Hematopoietic multipotent progenitor cell (in vitro differentiated cells): Measurements from ENCODE around the gene THSD8. TPM values are rescaled to one million over a fixed set of nuclear protein-coding genes. Genes with fewer than 3 reads are reported as not detected.

Experiments used
- DNase-seq, 3 donors: peaks; one replicate each; pipeline ENCODE4 v3.0.0-alpha.2; 2011 to 2015; ENCODE audit warnings: low read depth in 2 of 3, low spot score in 2 of 3
- total RNA-seq: library from RNA; depleted of rRNA; stranded (reverse); fragments of >200 nt; gene quantifications from one replicate; pipeline ENCODE4 v1.2.3, GENCODE V29; 2012

THSD8 gene
- total RNA-seq = not detected

DNA sequence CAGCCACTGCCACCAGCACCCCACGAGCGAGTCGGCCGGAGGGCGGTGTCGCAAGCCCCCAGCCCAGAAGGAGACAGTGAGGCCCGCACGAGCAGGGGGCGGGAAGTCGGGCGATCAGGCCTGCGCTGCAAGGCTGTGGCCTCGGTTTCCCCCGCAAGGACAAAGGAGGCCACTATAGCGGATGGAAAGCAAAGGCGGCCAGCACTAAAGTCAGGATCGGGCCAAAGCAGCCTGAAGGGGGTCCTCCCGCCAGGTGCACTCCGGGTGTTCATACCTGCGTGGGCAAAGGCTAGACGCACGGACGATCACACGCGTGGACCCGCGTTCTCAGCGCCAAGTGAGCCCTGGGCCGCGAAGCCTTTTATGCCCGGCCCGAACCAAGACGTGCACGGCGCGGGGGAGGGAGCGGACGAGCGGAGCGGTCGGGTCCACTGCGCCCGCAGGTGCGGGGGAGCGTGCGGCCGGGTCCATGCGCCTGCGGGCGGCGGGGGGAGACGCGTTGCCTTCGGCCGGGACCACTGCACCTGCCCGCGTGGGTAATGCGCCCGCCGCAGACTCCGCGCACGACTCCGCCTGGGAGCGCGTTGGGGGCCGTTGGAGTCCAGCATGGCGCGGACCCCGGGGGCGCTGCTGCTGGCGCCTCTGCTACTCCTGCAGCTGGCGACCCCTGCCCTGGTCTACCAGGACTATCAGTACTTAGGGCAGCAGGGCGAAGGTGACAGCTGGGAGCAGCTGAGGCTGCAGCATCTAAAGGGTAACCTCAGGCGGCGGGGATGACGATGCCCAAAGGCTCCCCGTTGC, at the start of gene THSD8, which contains the start of gene PRDX2:
TSS of gene THSD8 (plus strand) at position 604 of the 801 bp plus-strand sequence. CDS start at position 607, 3 bp downstream.
TSS of gene PRDX2 (minus strand) at position 335 of the 801 bp plus-strand sequence. CDS start 539 bp downstream, outside the sequence.
- peak in 2 of 3 donors; percentile 77 to 80 for DNase-seq

DNA sequence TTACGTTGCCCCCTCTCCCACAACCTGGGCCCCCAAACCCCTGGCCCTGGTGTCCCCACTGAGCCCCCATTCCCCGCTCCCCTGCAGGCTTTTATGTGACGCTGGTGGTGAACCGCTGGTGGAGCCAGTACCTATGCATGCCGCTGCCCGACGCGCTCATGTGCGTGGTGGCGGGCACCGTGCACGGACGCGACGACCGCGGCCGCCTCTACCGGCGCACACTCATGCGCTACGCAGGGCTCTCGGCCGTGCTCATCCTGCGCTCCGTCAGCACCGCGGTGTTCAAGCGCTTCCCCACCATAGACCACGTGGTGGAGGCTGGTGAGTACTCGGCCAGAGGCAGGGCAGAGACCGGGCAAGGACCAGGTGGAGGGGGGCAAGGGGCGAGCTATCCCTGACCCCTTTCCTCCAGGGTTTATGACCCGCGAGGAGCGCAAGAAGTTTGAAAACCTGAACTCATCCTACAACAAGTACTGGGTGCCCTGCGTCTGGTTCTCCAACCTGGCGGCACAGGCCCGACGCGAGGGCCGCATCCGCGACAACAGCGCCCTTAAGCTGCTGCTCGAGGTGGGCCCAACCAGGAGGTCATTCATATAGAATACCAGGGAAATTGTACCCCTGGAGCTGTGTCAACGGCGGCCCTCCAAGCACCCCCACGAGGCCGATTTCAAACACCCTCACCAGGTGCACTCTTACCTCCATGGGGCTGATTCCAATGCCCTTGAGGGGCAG, 47.2 kb upstream of the THSD8 start:
- no peak for DNase-seq

DNA sequence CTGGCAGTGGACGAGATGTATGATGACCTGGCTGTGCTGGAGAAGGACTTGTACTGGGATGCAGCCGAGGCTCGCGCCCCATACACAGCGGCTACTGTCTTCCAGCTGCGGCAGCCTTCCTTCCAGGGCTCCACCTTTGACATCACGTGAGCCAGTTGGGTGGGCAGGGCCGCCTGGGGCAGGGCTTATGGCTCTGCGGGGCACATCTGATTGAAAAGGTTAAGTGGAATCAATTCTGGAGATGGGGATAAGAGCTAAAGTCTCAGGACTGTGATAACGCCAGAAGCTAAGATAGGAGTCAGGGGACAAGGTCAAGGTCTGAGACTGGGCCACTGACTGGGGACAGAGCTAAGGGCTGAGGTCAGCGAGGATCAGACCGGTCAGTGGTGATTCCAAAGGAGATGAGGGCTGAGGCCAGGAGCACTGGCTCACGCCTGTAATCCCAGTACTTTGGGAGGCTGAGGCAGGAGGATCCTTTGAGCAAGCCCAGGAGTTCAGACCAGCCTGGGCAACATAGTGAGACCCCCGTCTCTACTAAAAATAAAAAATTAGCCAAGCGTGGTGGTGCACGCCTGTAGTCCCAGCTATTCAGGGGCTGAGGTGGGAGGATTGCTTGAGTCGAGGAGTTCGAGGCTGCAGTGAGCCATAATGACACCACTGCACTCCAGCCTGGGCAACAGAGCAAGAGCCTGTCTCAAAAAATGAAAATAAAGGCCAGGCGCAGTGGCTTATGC, 45.6 kb upstream of the THSD8 start:
- no peak for DNase-seq

DNA sequence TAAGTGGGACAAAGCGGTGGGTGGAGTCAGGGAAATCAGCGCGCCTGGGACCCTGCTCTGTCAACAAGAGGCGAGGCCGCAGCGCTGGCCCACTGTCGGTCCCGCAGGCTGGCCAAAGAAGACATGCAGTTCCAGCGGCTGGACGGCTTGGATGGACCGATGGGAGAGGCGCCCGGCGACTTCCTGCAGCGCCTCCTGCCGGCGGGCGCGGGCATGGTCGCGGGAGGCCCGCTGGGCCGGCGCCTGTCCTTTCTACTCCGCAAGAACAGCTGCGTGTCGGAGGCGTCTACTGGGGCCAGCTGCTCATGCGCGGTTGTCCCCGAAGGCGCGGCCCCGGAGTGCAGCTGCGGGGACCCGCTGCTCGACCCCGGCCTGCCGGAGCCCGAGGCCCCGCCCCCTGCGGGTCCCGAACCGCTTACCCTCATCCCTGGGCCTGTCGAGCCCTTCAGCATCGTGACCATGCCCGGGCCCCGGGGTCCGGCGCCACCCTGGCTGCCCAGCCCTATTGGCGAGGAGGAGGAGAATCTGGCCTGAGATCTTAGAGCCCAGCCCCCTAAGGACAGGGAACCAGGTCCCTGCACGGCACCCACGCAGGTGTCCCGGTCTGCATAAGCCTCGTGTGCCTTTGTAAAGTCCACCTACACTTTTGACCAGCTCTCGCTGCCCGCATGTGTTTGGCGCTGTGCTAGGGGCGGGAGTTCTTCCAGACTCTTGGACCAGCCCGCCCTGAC, 44.2 kb upstream of the THSD8 start:
- peak in 2 of 3 donors; percentile 75 to 82 for DNase-seq

DNA sequence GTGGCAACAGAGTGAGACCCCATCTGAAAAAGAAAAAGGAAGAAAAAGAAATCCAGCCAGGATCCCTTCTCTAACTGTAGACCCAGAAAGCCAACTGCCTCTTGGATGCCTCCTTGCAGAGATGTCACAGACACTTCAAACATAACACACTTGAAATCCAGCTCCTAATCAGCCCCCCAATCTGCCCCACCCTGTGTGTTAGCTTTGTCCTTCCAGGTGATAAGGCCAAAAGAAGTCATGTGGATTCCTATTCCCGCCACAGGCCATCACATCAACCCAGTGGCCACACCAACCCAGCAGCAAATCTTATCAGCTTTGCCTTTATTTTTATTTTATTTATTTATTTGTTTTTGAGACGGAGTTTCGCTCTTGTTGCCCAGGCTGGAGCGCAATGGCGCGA, 42.2 kb upstream of the THSD8 start:
- DNase-seq = no peak

DNA sequence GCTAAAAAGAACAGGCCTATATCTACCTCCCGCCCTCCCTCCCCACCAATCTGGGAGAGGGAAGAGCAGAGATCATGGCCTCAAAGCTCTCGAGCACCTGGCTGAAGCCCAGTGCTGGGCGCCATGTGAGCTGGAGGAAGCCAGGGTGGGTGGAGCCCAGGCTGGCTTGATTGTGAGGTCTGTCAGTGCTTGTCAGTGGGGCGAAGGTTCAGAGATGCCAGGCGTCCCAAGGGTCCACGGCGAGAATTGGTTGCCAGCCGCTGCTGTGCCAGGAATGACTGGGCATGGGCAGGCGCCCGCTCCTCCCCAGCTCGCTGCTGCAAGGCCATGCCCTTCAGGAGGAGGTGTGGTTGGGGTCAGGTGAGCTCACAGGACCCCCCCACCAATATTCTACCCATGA, 38.8 kb upstream of the THSD8 start:
- no peak for DNase-seq

DNA sequence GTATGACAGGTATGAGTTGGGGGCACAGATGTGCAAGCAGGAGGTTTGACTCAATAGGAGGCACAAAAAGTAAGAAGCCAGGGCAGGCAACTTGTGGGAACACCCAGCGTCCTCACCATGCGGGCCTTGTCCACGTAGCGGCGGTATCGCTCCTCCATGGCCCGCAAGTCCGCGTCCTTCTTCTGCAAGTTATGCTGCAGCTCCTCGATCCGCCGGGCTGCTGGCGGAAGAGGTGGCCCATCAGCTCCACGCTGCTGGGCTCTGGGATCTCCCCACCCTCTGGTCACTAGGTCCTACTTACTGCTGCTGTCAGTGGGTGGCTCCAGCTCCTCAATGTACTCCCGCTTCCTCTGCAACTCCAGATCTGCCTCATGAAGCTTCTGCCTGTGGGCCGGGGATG, 37.2 kb upstream of the THSD8 start:
- DNase-seq = no peak

DNA sequence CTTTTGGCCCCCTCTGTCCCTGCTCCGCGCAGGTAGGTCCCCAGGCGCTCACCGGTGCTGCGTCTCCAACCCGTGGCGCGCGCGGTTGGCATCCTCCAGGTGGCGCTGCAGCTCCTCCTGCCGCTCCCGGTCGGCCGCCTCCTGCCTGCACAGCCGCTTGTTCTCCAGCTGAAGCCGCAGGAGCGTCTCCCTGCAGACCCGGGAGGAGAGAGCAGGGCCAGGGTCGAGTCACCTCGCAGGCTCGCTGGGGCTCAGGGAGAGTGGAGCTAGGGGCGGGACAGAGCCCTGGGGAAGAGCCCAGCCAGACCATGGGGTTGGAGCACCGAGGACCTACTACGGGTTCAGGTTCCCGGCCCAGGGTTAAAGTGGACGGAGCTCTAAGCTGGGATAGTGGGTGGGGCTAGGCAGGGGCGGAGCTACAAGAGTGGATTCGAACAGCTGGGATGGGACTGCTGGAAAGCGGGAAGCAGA, 35.8 kb upstream of the THSD8 start:
- DNase-seq = peak in 1 of 3 donors; percentile 73

DNA sequence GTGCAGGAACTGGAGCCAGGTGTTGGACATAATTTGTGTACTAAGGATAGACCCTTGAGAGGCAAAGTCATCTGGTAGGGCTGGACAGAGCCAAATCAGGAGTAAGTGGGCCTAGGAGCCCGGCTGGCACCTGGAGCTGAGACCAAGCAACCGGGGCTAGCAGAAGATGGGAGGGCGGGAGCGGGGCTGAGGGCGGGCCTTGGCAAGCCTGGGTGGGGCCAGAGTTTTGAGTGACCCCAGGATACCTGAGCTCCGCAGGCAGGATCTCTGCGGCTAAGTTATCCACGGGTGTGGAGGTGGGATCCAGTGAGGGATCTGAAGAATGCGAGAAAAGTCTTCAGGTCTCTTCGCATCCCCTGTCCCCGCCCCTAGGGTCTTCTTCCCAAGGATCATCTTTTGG, 34.7 kb upstream of the THSD8 start:
- DNase-seq = no peak

DNA sequence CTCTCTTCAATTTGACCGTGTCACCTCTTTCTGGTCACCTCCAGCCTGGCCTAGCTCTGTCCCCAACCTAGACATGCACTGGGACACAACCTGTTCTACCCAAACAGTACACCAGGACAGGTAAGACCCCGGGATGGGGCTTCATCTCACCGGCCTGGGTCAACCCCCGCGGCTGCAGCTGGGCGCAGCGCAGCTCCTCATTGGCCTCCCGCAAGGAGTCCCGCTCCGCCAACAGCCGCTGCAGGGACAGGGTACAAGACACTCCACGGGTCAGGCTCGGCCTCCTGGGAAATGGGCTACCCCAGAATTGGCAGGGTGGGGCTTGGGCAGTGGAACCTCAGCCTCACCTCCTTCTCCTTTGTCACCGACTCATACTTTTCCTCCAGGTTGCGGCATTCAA, 34.2 kb upstream of the THSD8 start:
- no peak for DNase-seq

DNA sequence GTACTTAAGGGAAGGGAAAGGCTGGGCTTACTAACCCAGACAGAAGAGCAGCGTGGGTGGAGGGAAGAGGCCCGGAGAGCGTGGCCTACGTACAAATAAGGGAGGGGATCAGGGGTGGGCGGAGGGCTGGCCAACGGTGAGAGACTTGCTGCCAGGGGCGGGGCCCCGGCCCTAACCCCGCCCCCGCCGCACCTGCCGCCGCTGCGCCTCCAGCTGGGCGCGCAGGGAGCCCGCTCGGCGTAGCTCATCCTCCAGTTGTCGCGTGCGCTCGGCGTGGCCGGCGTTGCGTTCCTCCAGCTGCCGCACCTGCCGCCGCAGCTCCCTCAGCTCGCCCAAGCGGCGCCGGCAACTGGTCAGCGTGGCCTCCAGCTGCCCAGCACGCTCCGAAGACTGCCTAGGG, 32.2 kb upstream of the THSD8 start:
- peak in 1 of 3 donors; percentile 44 for DNase-seq

DNA sequence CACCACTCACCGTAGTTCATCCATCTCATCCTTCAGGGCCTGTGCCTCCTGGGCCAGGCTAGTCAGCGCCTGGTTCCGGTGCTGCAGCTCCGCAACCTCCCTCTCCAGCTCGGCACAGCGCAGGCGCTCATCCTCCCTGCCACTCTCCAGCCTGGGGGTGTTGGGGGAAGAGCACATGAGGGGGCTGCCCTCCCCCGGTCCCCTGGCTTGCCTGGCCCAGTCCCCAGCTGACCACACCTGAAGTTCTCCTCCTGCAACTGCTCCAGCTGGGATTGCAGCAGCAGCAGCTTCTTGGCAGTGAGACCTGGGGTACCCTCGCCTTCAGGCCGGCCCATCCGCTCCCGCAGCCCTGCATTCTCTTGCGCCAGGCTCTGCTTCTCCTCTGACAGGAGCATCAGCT, 30.9 kb upstream of the THSD8 start:
- no peak for DNase-seq

DNA sequence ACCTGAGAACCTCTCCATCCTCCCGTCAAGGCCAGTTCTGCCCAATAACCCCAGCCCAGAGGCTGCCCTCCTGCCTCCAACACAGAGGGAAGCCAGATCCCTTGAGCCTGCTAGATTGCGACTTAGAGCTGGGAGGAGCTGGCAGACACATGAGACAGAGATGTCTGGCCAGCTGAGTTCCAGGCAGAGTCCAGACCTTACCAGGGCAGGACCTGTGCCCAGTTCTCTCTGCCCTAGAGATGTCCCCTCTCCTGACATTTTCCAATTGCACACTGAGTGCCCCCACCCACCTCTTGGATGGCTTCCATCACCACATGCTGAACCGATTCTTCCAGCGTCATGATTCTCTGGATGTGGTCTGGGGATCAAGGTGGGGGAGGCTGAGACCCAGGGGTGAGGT, 29.5 kb upstream of the THSD8 start:
- no peak for DNase-seq

DNA sequence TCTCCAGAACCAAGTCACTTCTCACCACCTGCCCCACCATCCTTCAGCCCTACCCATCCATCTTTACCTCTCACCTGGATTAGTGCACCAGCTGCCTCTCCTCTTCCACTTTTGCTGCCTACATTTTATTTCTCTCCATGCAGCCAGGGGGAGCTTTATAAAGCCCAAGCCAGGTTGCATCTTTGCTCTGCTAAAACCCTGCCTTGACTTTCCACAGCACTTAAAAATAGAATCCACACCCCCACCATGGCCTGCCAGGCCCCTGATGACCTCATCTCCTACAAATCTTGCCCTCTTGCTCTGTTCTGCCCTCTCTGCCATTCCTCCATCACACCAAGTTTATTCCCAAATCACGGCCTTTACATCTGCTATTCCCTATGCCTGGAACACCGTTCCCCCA, 28.3 kb upstream of the THSD8 start:
- DNase-seq = peak in 2 of 3 donors; percentile 46 to 51

DNA sequence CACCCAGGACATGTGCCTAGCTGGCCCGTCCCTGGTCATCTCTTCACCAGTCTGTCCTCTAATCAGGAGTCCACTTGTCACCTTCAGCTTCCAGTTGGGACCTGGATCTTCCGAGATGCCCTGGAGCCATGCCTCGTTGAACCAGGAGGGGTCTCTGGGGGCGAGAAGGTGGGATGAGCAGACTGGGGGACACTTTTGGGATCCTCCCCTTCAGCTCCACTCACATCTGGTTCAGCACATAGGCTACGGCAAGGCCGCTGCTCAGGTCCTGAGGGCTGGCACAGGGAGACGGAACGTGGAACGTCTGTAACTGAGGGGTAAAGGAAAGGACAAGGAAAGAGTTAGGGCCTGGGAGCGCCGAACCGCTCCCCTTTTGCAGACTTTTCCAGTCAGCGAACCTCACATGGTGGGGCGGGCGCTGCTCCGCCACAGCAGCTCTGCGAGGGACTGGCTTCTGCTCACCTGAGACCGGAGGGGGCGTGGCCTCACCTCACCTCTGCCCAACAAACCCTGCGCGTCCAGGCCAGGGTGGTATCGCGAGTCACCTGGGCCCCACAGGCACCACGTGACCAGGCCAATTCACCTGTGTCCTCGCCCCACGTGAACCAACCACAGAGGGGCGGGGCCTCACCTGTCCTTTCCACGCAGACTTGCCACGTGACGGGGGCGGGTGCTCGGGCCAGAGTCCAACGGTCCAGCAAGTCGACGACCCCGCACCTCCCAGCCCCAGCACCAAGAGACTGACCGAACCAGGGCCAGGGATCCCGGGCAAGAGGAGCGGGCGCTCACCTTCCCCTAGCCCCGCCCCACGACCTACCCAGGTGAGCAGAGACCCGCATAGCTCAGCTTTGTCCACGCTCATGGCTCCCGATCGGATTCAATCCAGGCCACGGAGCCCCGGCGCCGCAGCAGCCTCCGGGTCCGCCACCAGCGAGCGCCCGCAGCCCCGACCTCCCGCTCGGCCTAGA, 27.0 kb upstream of the THSD8 start, which contains the start of gene HOOK2:
TSS of gene HOOK2 (minus strand) at position 965 of the 968 bp plus-strand sequence. CDS start at position 862, 103 bp downstream.
- DNase-seq = no peak

DNA sequence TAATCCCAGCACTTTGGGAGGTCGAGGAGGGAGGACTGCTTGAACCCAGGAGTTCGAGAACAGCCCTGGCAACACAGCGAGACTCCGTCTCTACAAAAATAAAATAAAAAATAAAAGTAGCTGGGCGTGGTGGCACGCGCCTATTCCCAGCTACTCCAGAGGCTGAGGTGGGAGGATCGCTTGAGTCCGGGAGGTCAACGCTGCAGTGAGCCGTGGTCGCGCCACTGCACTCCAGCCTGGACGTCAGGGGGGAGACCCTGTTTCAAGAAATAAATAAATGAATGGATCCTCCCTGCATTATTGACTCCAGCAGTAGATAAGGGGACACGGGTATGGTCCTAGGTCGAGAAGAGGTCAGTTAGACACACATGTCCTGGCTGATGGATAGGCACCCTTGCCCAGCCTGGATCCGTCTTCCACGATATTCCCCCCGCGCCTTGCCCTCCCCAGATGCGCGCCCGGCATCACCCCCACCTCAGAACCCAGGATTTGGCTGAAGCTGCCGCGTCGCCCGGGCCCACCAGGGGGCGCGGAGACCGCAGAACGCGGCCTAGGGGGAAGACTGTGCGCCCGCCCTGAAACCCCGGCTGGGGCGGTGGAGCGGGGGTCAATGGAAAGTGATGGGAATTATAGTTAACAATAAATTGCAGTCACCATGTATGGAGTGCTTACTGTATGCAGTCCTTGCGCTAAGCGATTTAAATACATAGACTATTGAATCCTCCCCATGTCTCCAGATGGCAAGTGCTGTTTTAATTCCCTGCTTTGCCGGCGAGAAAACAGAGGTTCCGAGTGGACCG, 24.5 kb upstream of the THSD8 start:
- DNase-seq = peak in 2 of 3 donors; percentile 75 to 80

DNA sequence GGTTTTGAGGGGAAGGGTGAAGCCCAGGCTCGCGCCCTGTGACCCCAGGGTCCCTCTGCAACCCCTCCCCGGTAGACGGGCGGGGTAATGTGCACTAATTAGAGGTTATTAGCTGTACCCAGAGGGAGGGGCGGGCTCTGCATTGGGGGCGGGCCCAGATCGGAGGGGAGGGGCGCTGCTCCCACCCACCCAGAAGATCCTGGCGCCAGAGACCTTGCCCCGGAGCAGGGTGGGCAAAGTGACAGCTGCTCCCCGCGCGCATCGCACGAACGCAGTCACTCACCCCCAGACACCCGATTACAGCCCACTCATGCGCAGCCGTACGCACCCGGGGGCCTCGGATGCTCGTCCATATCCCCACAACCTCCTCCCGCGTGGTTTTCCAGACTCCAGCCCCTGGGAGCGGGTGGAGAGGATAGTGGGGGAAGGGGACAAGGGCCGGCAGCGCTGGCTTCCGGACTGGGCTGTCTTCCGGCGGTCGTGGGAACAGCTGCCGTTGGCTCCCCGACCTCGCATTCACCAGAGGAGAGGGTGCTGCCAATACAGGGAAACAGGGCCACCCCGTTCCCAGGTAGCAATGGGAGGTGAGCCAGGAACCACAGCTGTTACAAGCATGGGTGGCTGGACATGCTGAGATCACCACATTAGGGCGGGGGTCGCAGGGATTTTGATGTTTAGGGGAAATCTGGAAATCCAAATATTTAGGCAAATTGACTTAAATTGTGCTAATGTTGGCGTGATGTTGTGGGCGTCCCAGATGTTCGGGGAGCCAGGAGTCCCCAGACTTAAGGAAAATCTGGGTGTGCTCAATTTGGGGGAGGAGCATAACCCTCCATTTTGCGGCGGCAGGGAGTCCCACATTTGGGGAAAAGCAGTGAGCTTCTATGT, 23.6 kb upstream of the THSD8 start:
- DNase-seq = peak in 1 of 3 donors; percentile 29

DNA sequence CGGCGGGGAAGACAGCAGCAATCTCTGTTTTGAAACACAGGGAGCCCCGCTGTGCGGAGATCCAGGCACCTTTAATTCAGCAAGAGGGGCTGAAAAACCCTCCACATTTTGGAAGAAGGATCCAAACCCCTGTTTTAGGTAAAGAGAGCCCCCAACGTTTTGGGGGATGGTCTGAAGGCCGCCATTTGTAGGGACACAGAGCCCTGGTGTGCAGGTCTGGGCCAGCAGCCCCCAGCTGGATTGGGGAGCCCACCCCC, 23.0 kb upstream of the THSD8 start:
- no peak for DNase-seq
